GM23248 (cell line): ENCODE results near the gene TAL1.

Source experiments
- EZH2 ChIP-seq: fragments of 200-600 bp; sonication (generic); IDR thresholded peaks from 2 replicates; pipeline ENCODE4 v1.6.1; 2018; ENCODE audit warnings: antibody characterized with exemption, mild to moderate bottlenecking; ENCODE audit not compliant: insufficient read depth, poor library complexity, severe bottlenecking
- EZH2phosphoT487 ChIP-seq: fragments of 200-600 bp; sonication (generic); IDR thresholded peaks from 2 replicates; pipeline ENCODE4 v1.6.1; 2018; ENCODE audit warnings: antibody characterized with exemption, moderate library complexity, mild to moderate bottlenecking, low read depth; ENCODE audit not compliant: insufficient read depth

DNA sequence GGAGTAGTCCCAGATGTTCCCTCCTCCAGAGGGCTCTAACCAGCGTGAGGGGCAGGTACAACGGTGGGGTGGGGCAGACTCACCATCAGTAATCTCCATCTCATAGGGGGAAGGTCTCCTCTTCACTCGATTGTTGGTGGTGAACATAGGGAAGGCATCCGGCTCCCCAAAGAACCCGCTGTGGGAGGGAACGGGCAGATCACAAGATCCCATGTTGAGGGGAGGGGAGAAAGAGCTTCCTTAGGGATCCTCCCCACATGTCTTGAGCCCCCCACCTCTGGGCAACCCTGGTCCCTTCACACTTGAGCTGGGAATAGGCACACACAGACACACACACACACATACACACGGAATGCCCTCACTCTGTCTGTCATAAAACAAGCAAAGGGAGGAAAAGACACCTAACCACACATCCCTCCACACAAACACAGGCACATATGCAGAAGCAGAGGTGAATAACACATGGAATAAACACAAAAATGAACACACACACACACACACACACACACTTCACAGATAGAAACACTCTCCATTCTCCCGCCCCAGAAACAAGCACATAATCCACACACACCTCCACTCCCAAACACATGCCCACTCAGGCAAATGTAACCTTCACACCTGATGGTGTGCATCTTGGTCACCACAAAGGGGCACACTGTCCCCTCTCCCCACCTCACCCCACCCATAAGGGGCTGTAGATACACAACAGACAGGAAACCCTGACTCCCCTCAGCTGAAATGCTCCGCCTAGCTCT is 7.9 kb downstream of the TAL1 start:
- TF ChIP-seq EZH2 (peak; percentile 88), EZH2phosphoT487 (0 out of 2 replicates have a peak, but pooled peaks have one; percentile 53)
